Panc1 (cell line): Measurements from ENCODE around the gene MBOAT7.

Experiments used
- CTCF ChIP-seq: fragments of 450-650 bp; IDR thresholded peaks from 2 replicates; pipeline ENCODE4 v1.5.1; 2017; ENCODE audit warnings: mild to moderate bottlenecking
- POLR2AphosphoS5 ChIP-seq: IDR thresholded peaks from 2 replicates; pipeline ENCODE4 v1.6.1; 2012; ENCODE audit warnings: mild to moderate bottlenecking, low read depth, low read length, moderate library complexity
- REST ChIP-seq, 2 experiments: IDR thresholded peaks; 2 replicates each; pipeline ENCODE4 v1.6.1; 2011 to 2012; ENCODE audit warnings: low read depth in 2 of 2, control low read depth in 1 of 2, low read length in 1 of 2, mild to moderate bottlenecking in 1 of 2, moderate library complexity in 1 of 2; ENCODE audit not compliant: insufficient read depth in 1 of 2
- SIN3A ChIP-seq: IDR thresholded peaks from 2 replicates; pipeline ENCODE4 v1.6.1; 2012; ENCODE audit warnings: low read depth, mild to moderate bottlenecking, low read length, moderate library complexity, borderline replicate concordance; ENCODE audit not compliant: insufficient read depth
- TCF7L2 ChIP-seq: IDR thresholded peaks from 2 replicates; pipeline ENCODE4 v1.6.1; 2011; ENCODE audit warnings: mild to moderate bottlenecking, low read depth, low read length, inconsistent platforms

GRCh38 chr19:54178581-54179261, 10.7 kb downstream of the MBOAT7 start:
- no peak for TF ChIP-seq CTCF
- no peak for TF ChIP-seq SIN3A
- peak; percentile 48 for TF ChIP-seq POLR2AphosphoS5
- no peak for TF ChIP-seq REST (IDR thresholded peaks at IDR 0.05; ENCODE audit: insufficient read depth in 1 of 2, low read depth in 2 of 2, low read length in 1 of 2)
- TF ChIP-seq TCF7L2 = no peak
